ENCODE measurements around the gene PDE4B. TPM values are rescaled to one million over a fixed set of nuclear protein-coding genes. Genes with fewer than 3 reads are reported as not detected.

The PDE4B gene
- total and polyA plus RNA-seq, 11 donors: 1.4 to 71.9 (median 16.2) TPM

- peaks cover 0 to 3% (median 0%) of the 10 kb centered on the region in 12 donors for H3K9me3 ChIP-seq
- no peaks in the 10 kb centered on the region for H3K36me3 ChIP-seq
- no peak for TF ChIP-seq CTCF (IDR thresholded peaks at IDR 0.05)
- TF ChIP-seq POLR2A (IDR thresholded peaks at IDR 0.05): no peak
- no peak overlapping the region for H3K4me3 ChIP-seq
- 23 to 37% (median 24%) methylated on average over 3 of the region's 3 CpGs for WGBS, 4 donors
- intact Hi-C loops (cut with DNase I): no loop called here
- DNase-seq: peak in 1 of 5 donors; percentile 8
- H3K27me3 ChIP-seq: no peaks in the 10 kb centered on the region
- ATAC-seq: peak; percentile 90 to 98 (median 97)
- H3K27ac ChIP-seq: peak overlapping the region in 9 of 12 donors; percentile 4 to 80 (median 65)
- peaks cover 0 to 13% (median 0%) of the 10 kb centered on the region in 12 donors for H3K4me1 ChIP-seq
Observed at GRCh38 chr1:66207484-66207883, 414.8 kb downstream of the PDE4B start.

GRCh38 chr1:66208632-66209031, 415.9 kb downstream of the PDE4B start:
- intact Hi-C loops (cut with DNase I): no loop called here
- ATAC-seq (no peak), DNase-seq (no peak)
- Histone ChIP-seq H3K4me1 (peaks cover 0 to 13% (median 0%) of the 10 kb centered on the region in 12 donors), H3K36me3 (no peaks in the 10 kb centered on the region), H3K27ac (no peak overlapping the region), H3K9me3 (peaks cover 0 to 3% (median 0%) of the 10 kb centered on the region in 12 donors), H3K4me3 (no peak overlapping the region), H3K27me3 (no peaks in the 10 kb centered on the region)
- no peak for TF ChIP-seq POLR2A (IDR thresholded peaks at IDR 0.05)
- no peak for TF ChIP-seq CTCF (IDR thresholded peaks at IDR 0.05)

- Histone ChIP-seq H3K27ac (no peak overlapping the region), H3K4me3 (no peak overlapping the region), H3K9me3 (no peaks in the 10 kb centered on the region), H3K27me3 (no peaks in the 10 kb centered on the region), H3K4me1 (peaks cover 0 to 13% (median 0%) of the 10 kb centered on the region in 12 donors), H3K36me3 (no peaks in the 10 kb centered on the region)
- no peak for TF ChIP-seq CTCF (IDR thresholded peaks at IDR 0.05)
- TF ChIP-seq POLR2A (IDR thresholded peaks at IDR 0.05): no peak
- intact Hi-C loops (cut with DNase I): no loop called here
- ATAC-seq (no peak), DNase-seq (no peak)
- WGBS, 4 donors: 78 to 89% (median 83%) methylated on average over 4 of the region's 4 CpGs
Observed at GRCh38 chr1:66210635-66211244, 418.0 kb downstream of the PDE4B start.

- peaks cover 0 to 12% (median 0%) of the 10 kb centered on the region in 12 donors for H3K4me1 ChIP-seq
- ATAC-seq (no peak), DNase-seq (no peak)
- no peak overlapping the region for H3K27ac ChIP-seq
- no peak overlapping the region for H3K4me3 ChIP-seq
- TF ChIP-seq CTCF (IDR thresholded peaks at IDR 0.05) (no peak), POLR2A (IDR thresholded peaks at IDR 0.05) (no peak)
- H3K27me3 ChIP-seq: no peaks in the 10 kb centered on the region
- H3K9me3 ChIP-seq: no peaks in the 10 kb centered on the region
- intact Hi-C loops (cut with DNase I): no loop called here
- H3K36me3 ChIP-seq: no peaks in the 10 kb centered on the region
- 72 to 79% (median 75%) methylated on average over 5 of the region's 5 CpGs for WGBS, 4 donors
Observed at GRCh38 chr1:66211521-66211920, 418.8 kb downstream of the PDE4B start.

Measured in heart left ventricle (tissue), 16 donors.